RWPE1 (cell line): ENCODE data around the gene KANK2.
A peak's percentile ranks its signal among the peaks of the same experiment; 100 is the strongest.

Source experiments
- CTCF ChIA-PET: fragments of 350-600 bp; sonication (Branson Sonifier 250); formaldehyde crosslinking; extraction: SDS; loops from one replicate; lab custom pipeline; 2021; lab: Yijun Ruan, JAX
- POLR2A ChIA-PET: fragments of 400-600 bp; formaldehyde crosslinking; extraction: SDS; loops from one replicate; lab custom pipeline; 2020; ENCODE audit warnings: antibody characterized with exemption; ENCODE audit not compliant: low non-redundant PET; lab: Yijun Ruan, JAX
- DNase-seq: peaks from one replicate; pipeline ENCODE4 v3.0.0; 2012; ENCODE audit warnings: low spot score
- H3K27ac ChIP-seq: fragments of 450-650 bp; 2 replicates; pipeline ENCODE4 v1.5.1; 2017
- TF ChIP-seq, protein P1 (sequence below): fragments of 450-650 bp; conservative IDR thresholded peaks from 2 replicates; pipeline ENCODE4 v1.5.1; 2017; ENCODE audit warnings: low read depth, mild to moderate bottlenecking

Gene KANK2

DNA sequence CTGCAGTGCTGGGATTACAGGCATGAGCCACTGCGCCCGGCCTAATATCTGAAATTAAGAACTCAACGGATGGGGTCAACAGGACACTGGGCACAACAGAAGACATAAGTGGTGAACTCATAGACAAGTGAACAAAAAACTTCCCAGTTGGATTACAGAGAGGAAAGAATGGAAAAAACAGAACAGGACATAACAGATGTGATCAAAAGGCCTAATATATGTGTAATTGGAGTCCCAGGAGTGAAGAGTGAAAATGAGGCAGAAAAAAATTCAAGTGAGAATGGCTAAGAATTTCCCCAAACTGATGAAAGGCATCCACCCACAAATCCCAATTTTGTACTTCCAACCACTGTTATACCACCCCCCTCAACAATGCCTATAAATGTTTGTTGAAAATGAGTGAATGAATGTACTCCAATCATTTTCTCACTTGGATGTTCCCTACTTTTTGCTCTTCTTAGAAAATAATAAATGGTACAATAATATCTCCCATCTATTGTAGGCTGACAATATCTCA is 23.8 kb upstream of the KANK2 start:
- no peak for DNase-seq
- no peak overlapping the region for H3K27ac ChIP-seq
- TF ChIP-seq, protein P1, sequence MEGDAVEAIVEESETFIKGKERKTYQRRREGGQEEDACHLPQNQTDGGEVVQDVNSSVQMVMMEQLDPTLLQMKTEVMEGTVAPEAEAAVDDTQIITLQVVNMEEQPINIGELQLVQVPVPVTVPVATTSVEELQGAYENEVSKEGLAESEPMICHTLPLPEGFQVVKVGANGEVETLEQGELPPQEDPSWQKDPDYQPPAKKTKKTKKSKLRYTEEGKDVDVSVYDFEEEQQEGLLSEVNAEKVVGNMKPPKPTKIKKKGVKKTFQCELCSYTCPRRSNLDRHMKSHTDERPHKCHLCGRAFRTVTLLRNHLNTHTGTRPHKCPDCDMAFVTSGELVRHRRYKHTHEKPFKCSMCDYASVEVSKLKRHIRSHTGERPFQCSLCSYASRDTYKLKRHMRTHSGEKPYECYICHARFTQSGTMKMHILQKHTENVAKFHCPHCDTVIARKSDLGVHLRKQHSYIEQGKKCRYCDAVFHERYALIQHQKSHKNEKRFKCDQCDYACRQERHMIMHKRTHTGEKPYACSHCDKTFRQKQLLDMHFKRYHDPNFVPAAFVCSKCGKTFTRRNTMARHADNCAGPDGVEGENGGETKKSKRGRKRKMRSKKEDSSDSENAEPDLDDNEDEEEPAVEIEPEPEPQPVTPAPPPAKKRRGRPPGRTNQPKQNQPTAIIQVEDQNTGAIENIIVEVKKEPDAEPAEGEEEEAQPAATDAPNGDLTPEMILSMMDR: no peak
- POLR2A ChIA-PET: no interaction called here
- CTCF ChIA-PET: no interaction called here

DNA sequence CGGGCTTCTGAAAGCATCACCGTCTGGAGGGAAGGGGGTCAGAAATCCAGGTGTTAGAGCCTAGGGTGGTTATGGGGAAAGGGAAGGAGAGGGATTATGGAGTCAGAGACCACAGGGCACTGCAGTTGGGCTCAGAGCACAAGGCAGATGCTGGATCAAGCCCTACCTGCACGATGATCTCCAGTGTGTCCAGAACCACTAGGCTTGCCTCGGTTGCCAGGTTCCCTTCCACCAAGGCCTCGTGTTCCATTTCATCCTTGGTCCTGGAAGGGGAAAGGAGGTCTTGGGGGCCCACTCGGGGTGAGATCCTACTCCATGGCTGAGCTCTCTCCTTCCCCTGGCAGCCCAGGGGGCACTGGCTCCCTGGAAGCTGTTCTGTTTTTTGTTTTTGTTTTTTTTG is 17.0 kb upstream of the KANK2 start:
- no peak for DNase-seq
- ChIA-PET POLR2A (no interaction called here), CTCF (no interaction called here)
- H3K27ac ChIP-seq: no peak overlapping the region
- TF ChIP-seq, protein P1: no peak

DNA sequence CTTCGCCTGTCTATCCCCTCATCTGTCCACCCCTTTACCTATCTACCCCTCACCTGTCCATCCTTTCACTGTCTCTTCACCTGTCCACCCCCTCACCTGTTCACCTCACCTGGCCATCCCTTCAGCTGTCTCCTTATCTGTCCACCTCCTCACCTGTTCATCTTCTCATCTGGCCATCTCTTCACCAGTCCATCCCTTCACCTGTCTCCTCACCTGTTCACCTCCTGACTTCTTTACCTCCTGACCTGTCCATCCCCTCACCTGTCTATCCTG is 13.2 kb upstream of the KANK2 start:
- ChIA-PET POLR2A (no interaction called here), CTCF (no interaction called here)
- no peak for DNase-seq
- TF ChIP-seq, protein P1: no peak
- H3K27ac ChIP-seq: no peak overlapping the region

DNA sequence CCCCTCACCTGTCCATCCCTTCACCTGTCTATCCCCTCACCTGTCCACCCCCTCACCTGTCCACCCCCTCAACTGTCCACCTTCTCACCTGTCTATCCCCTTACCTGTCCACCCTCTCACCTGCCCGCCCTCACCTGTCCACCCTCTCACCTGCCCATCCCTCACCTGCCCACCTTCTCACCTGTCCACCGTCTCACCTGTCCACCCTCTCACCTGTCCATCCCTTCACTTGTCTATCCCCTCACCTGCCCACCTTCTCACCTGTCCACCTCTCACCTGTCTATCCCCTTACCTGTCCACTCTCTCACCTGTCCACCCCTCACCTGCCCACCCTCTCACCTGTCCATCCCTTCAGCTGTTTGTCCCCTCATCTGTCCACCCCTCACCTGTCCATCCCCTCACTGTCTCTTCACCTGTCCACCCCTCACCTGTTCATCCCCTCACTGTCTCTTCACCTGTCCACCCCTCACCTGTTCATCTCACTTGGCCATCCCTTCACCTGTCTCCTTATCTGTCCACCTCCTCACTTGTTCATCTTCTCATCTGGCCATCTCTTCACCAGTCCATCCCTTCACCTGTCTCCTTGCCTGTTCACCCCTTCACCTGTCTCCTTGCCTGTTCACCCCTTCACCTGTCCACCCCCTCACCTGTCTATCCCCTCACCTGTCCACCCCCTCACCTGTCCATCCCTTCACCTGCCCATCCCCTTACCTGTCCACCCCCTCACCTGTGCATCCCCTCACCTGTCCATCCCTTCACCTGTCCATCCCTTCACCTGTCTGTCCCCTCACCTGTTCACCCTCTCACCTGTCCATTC is 12.7 kb upstream of the KANK2 start:
- DNase-seq: no peak
- POLR2A ChIA-PET: no interaction called here
- CTCF ChIA-PET: no interaction called here
- H3K27ac ChIP-seq: no peak overlapping the region
- TF ChIP-seq, protein P1: no peak

DNA sequence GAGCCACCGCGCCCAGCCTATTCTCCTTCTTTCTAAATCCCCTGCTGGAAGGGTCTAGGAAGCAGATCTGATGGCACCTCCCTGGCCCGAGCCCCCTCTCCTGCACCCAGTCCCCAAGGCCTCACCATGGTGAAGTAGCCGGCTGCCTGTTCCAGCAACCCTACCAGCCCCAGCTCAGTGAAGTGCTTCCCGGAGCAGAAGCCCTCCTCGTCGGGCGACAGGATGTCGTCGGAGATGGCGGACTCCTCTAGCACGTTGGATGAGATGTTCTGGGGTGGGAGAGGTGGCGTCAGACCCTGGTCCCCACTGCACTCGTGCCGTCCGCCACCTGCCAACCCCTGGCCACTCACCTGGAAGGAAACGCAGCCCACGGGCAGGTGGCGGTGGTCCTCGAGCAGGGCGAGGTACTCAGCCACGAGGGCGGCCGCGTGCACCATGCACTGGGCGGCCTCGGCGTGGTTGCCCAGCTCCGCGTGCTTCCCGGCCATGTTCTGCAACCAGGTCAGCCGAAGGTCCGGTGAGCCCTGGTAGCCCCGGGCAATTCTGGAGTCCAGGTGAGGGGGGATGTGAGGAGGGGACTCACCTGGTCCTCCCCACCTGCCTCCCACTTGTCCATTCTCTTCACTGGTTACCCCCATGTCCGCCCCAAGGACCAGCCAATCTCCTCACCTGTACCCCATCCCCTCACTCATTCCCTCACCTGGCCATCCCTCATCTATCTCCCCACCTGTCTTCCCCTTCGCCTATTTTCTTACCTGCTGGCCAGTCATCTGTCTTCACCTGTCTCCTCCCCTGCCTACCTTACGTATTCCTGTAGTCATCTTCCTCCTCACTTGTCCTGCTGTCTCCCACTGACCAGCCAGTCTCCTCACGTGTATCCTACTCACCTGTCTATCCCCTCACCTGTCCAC is 11.5 kb upstream of the KANK2 start:
- H3K27ac ChIP-seq: peak overlapping the region; percentile 25; the same call in 1 of the 2 replicates
- no peak for DNase-seq
- ChIA-PET CTCF (no interaction called here), POLR2A (no interaction called here)
- TF ChIP-seq, protein P1: no peak

DNA sequence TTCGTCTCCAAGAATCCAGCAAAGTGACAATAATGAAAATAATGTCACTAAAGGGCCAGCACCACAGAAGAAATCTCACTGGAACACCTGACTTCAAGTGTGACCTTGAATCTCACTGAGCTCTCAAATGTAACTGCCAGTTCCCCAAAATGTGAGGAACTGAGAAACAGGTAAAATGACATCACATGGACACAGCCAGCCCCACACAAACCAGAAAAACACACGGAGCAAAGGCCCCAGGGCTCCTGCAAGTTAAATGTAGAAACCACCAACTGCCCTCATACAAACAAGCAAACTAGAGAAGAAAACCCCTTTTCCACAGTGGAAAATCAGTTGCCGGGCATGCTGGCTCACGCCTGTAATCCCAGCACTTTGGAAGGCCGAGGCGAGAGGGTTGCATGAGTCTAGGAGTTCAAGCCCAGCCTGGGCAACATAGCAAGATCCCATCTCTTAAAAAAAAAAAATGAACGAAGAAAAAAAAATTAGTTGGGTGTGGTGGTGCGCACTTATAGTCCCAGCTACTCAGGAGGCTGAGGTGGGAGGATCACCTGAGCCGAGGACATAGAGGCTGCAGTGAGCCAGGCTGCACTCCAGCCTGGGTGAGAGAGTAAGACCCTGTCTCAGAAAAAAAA is 8.7 kb upstream of the KANK2 start:
- peak overlapping the region; percentile 84 for H3K27ac ChIP-seq
- ChIA-PET CTCF (interaction anchor here (0.7 to 1.9 kb wide), 3 partner anchors 42 to 69 kb away, joined by 3 to 5 read pairs (median 4); no protein-coding TSS in a partner anchor), POLR2A (no interaction called here)
- DNase-seq: no peak
- TF ChIP-seq, protein P1: no peak
